Adrenal gland (tissue), 12 donors: ENCODE data around the gene PTPRQ. TPM values are rescaled to one million over a fixed set of nuclear protein-coding genes. Genes with fewer than 3 reads are reported as not detected.

Experiments
- DNase-seq, 7 donors: peaks; one replicate each; pipeline ENCODE4 v3.0.0-alpha.2; 2019 to 2020
- H3K27ac ChIP-seq, 5 donors: fragments of 200-600 bp; sonication (generic) in 4 of 5; 1 replicate in 3 of 5; 2 replicates in 2 of 5; pipeline versions ENCODE4 v1.5.1 to v1.8.0; 2016 to 2020; ENCODE audit warnings: mild to moderate bottlenecking in 1 of 5
- H3K27me3 ChIP-seq: fragments of 200-600 bp; 2 replicates; pipeline ENCODE4 v1.8.0; 2021
- H3K36me3 ChIP-seq, 2 donors: fragments of 200-600 bp; replicated peaks in 1 of 2; 1 replicate in 1 of 2; 2 replicates in 1 of 2; pipeline versions ENCODE4 v1.5.1 to v1.8.0; 2018 to 2022
- H3K4me1 ChIP-seq, 2 donors: fragments of 200-600 bp; replicated peaks in 1 of 2; 1 replicate in 1 of 2; 2 replicates in 1 of 2; pipeline versions ENCODE4 v1.5.1 to v1.8.0; 2018 to 2021
- H3K4me3 ChIP-seq, 4 donors: fragments of 200-600 bp; sonication (generic) in 3 of 4; one replicate each; pipeline ENCODE4 v1.5.1; 2016 to 2018
- H3K9me3 ChIP-seq, 3 donors: fragments of 200-600 bp; sonication (generic) in 1 of 3; replicated peaks in 1 of 3; 1 replicate in 2 of 3; 2 replicates in 1 of 3; pipeline versions ENCODE4 v1.5.1 to v1.8.0; 2016 to 2021
- CTCF ChIP-seq, 6 experiments: fragments of 450-650 bp in 4 of 6; fragments of 200-600 bp in 2 of 6; sonication (generic) in 1 of 6; IDR thresholded peaks; 1 replicate in 5 of 6; 2 replicates in 1 of 6; pipeline versions ENCODE4 v1.5.1 to v1.8.0; 2016 to 2021; ENCODE audit warnings: antibody characterized with exemption in 6 of 6, mild to moderate bottlenecking in 2 of 6, moderate library complexity in 1 of 6
- POLR2A ChIP-seq, 2 donors: fragments of 450-650 bp; IDR thresholded peaks; one replicate each; pipeline ENCODE4 v1.6.1; 2017; ENCODE audit warnings: antibody characterized with exemption in 2 of 2, mild to moderate bottlenecking in 2 of 2, moderate library complexity in 1 of 2
- WGBS, 4 donors: extraction: QIAGEN DNeasy Blood & Tissue Kit in 2 of 4; methylation state at CpG; one replicate each; pipeline versions ENCODE4 v1.1.5 to v1.1.7; 2013 to 2017; 5-methylcytosine and 5-hydroxymethylcytosine counted together
- intact Hi-C, 2 donors: fragments of 100-400 bp; cut with DNase I; formaldehyde crosslinking; loops; one replicate each; pipeline versions ENCODE4 v1.14.1 to v1.15.0; 2022 to 2023
- polyA plus RNA-seq, 3 donors: library from polyadenylated mRNA; stranded (reverse); fragments of 200-250 nt in 2 of 3; fragments of 350-450 nt in 1 of 3; fragmentation: Illumina TruSeq in 1 of 3; extraction: RNeasy Lipid Tissue Mini Kit (QIAGEN cat#74804) in 1 of 3; gene quantifications; one replicate each; pipeline ENCODE4 v1.2.3, GENCODE V29; 2013 to 2014
- total RNA-seq, 9 donors: library from RNA; depleted of rRNA in 4 of 9; stranded (reverse); fragments of >200 nt in 4 of 9; fragments of 120-200 nt in 1 of 9; fragmentation: NEBNext Ultra II Directional in 1 of 9; extraction: Animal tissue kit (Norgen Biotek cat#: 25700) in 1 of 9; gene quantifications; one replicate each; pipeline versions ENCODE4 v1.1.0 to v1.2.4, GENCODE V29; 2013 to 2023
- donor health status: healthy with polysubstance abuse.
- donor health status: Bipolar disorder and iron deficiency.
- donor health status: DM: yes; HTN: yes; CAD: no.
- donor health status: DM: no; HTN: no; CAD: no.
- donor health status: DM: no; HTN: no; CAD: no.
- donor health status: DM: yes; HTN: yes; CAD: no.

Gene PTPRQ
- total and polyA plus RNA-seq, 12 donors: under 0.01 to 0.27 (median 0.13) TPM; not detected in 2

DNA sequence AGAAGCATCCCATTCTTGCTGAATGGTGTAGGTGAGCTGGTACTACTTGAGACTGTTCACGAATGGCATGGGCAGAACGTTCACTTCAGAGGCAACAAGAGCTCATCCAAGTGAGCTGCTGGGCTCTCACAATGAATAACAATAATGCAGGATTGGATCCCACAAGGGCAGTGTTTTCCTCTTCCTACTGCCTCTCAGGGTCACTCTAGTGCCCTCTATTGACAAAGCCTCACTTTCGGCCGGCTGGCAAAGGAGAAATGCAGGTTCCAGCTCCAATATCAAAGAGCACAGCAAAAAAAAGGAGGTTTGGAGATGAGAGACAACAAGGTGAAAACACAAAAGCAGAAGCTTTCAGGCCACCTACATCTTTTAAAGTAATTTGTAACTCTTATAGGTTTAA, 188.8 kb downstream of the PTPRQ start:
- intact Hi-C loops: no loop called here
- DNase-seq: peak in 3 of 7 donors; percentile 7 to 25 (median 14)
- 43 to 55% (median 46%) methylated on average over 4 of the region's 4 CpGs for whole genome bisulfite sequencing, 4 donors
- no peaks in the 10 kb centered on the region for H3K27me3 ChIP-seq
- H3K36me3 ChIP-seq: no peaks in the 10 kb centered on the region
- H3K9me3 ChIP-seq: no peaks in the 10 kb centered on the region
- H3K4me1 ChIP-seq: no peaks in the 10 kb centered on the region
- H3K27ac ChIP-seq: no peak overlapping the region
- no peak overlapping the region for H3K4me3 ChIP-seq
- TF ChIP-seq POLR2A (IDR thresholded peaks at IDR 0.05) (no peak), CTCF (IDR thresholded peaks at IDR 0.05) (no peak)

DNA sequence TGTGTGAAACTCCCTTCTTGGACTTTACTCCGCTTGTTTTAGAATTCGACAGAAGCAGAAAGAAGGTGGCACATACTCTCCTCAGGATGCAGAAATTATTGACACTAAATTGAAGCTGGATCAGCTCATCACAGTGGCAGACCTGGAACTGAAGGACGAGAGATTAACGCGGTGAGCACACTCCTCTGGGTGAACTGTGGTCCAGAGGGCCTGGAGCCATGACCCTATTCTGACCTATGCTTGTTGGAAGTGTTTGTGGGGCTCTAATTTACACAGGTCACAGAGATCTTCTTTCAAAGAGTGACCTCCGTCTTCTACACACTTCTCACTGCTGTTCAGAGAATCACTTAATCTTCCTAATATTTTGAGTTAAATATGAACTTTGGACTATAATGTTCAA, 190.9 kb downstream of the PTPRQ start:
- no peak for DNase-seq
- Histone ChIP-seq H3K36me3 (no peaks in the 10 kb centered on the region), H3K9me3 (no peaks in the 10 kb centered on the region), H3K27me3 (no peaks in the 10 kb centered on the region), H3K4me3 (no peak overlapping the region), H3K4me1 (no peaks in the 10 kb centered on the region), H3K27ac (no peak overlapping the region)
- WGBS, 4 donors: 66 to 76% (median 71%) methylated on average over 6 of the region's 6 CpGs
- TF ChIP-seq CTCF (IDR thresholded peaks at IDR 0.05): no peak
- TF ChIP-seq POLR2A (IDR thresholded peaks at IDR 0.05): no peak
- intact Hi-C loops: no loop called here

DNA sequence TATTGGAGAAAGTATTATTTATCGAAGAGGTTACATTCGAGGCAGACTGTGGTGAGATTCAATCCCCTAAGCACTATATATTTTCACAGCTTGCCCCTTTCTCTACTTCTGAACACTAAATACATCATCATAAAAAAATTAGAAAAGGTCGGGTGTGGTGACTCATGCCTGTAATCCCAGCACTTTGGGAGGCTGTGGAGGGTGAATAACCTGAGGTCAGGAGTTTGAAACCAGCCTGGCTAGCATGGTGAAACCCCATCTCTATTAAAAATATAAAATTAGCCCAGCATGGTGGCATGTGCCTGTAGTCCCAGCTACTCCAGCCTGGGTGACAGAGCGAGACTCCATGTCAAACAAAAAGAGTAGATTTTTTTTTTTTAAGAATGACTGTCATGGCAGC, 192.8 kb downstream of the PTPRQ start:
- no peaks in the 10 kb centered on the region for H3K27me3 ChIP-seq
- WGBS, 4 donors: 75 to 84% (median 83%) methylated on average over 4 of the region's 4 CpGs
- no peak overlapping the region for H3K27ac ChIP-seq
- H3K36me3 ChIP-seq: no peaks in the 10 kb centered on the region
- no peak overlapping the region for H3K4me3 ChIP-seq
- intact Hi-C loops: no loop called here
- TF ChIP-seq POLR2A (IDR thresholded peaks at IDR 0.05) (no peak), CTCF (IDR thresholded peaks at IDR 0.05) (no peak)
- no peaks in the 10 kb centered on the region for H3K9me3 ChIP-seq
- DNase-seq: no peak
- H3K4me1 ChIP-seq: no peaks in the 10 kb centered on the region

- intact Hi-C loops: no loop called here
- Histone ChIP-seq H3K27ac (no peak overlapping the region), H3K4me1 (no peaks in the 10 kb centered on the region), H3K36me3 (no peaks in the 10 kb centered on the region), H3K4me3 (no peak overlapping the region), H3K9me3 (no peaks in the 10 kb centered on the region), H3K27me3 (no peaks in the 10 kb centered on the region)
- WGBS, 4 donors: 78 to 87% (median 85%) methylated on average over 2 of the region's 2 CpGs
- no peak for DNase-seq
- TF ChIP-seq CTCF (IDR thresholded peaks at IDR 0.05) (no peak), POLR2A (IDR thresholded peaks at IDR 0.05) (no peak)
Measured at GRCh38 chr12:80641936-80642335, 197.9 kb downstream of the PTPRQ start.
